ENCODE measurements around the gene TMEM229B.

DNA sequence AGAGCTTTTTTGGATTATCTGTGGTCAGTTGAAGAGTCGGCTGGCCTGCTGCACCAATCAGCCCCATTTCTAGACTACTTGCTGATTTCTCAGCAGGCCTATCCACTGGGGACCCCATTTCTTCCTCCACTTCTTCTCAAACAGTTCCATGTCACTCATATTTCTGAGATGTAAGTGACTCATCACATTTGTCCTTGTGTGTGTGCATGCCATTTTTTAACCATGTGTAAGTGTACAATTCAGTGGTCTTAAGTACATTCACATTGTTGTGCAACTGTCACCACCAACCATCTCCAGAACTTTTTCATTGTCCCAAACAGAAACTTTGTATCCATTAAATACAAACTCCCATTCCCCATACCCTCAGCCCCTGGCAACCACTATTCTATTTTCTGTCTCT, 14.2 kb downstream of the TMEM229B start:
- TF ChIP-seq EZH2phosphoT487 (IDR thresholded peaks at IDR 0.05; ENCODE audit: borderline replicate concordance) = no peak
- TF ChIP-seq, protein P1, sequence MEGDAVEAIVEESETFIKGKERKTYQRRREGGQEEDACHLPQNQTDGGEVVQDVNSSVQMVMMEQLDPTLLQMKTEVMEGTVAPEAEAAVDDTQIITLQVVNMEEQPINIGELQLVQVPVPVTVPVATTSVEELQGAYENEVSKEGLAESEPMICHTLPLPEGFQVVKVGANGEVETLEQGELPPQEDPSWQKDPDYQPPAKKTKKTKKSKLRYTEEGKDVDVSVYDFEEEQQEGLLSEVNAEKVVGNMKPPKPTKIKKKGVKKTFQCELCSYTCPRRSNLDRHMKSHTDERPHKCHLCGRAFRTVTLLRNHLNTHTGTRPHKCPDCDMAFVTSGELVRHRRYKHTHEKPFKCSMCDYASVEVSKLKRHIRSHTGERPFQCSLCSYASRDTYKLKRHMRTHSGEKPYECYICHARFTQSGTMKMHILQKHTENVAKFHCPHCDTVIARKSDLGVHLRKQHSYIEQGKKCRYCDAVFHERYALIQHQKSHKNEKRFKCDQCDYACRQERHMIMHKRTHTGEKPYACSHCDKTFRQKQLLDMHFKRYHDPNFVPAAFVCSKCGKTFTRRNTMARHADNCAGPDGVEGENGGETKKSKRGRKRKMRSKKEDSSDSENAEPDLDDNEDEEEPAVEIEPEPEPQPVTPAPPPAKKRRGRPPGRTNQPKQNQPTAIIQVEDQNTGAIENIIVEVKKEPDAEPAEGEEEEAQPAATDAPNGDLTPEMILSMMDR (conservative IDR thresholded peaks at IDR 0.05; ENCODE audit: low read length) = no peak

Measured in Loucy (cell line).